ENCODE data around the gene KYAT1.

DNA sequence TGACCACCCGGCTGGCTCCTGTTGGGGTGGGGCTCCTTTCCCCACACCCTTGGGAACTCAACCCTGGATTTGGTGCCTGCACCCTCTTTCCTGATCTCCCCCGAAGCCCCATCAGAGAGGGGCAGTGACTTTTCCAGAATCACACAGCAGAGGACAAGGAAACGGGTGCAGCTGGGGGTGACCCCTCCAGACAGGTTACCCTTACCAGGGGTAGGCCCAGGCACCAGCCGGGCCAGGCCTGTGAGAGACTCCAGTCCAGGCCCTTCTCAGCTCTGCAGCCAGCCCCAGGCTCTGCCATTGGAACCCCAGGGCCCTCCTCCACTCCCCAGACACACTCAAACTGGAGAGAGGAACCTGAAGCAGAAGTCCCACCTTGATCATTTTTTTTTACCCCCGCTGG lies 20.1 kb upstream of the KYAT1 start:
- TF ChIP-seq NR1H2 (CRISPR knock-in tag; IDR thresholded peaks at IDR 0.05): no peak
- TF ChIP-seq, protein P1, sequence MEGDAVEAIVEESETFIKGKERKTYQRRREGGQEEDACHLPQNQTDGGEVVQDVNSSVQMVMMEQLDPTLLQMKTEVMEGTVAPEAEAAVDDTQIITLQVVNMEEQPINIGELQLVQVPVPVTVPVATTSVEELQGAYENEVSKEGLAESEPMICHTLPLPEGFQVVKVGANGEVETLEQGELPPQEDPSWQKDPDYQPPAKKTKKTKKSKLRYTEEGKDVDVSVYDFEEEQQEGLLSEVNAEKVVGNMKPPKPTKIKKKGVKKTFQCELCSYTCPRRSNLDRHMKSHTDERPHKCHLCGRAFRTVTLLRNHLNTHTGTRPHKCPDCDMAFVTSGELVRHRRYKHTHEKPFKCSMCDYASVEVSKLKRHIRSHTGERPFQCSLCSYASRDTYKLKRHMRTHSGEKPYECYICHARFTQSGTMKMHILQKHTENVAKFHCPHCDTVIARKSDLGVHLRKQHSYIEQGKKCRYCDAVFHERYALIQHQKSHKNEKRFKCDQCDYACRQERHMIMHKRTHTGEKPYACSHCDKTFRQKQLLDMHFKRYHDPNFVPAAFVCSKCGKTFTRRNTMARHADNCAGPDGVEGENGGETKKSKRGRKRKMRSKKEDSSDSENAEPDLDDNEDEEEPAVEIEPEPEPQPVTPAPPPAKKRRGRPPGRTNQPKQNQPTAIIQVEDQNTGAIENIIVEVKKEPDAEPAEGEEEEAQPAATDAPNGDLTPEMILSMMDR (IDR thresholded peaks at IDR 0.05): no peak
- TF ChIP-seq, protein P2, sequence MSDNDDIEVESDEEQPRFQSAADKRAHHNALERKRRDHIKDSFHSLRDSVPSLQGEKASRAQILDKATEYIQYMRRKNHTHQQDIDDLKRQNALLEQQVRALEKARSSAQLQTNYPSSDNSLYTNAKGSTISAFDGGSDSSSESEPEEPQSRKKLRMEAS (CRISPR knock-in tag; IDR thresholded peaks at IDR 0.05): no peak
- TF ChIP-seq, protein P3, sequence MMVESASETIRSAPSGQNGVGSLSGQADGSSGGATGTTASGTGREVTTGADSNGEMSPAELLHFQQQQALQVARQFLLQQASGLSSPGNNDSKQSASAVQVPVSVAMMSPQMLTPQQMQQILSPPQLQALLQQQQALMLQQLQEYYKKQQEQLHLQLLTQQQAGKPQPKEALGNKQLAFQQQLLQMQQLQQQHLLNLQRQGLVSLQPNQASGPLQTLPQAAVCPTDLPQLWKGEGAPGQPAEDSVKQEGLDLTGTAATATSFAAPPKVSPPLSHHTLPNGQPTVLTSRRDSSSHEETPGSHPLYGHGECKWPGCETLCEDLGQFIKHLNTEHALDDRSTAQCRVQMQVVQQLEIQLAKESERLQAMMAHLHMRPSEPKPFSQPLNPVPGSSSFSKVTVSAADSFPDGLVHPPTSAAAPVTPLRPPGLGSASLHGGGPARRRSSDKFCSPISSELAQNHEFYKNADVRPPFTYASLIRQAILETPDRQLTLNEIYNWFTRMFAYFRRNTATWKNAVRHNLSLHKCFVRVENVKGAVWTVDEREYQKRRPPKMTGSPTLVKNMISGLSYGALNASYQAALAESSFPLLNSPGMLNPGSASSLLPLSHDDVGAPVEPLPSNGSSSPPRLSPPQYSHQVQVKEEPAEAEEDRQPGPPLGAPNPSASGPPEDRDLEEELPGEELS (CRISPR knock-in tag; IDR thresholded peaks at IDR 0.05): no peak
- TF ChIP-seq, protein P4, sequence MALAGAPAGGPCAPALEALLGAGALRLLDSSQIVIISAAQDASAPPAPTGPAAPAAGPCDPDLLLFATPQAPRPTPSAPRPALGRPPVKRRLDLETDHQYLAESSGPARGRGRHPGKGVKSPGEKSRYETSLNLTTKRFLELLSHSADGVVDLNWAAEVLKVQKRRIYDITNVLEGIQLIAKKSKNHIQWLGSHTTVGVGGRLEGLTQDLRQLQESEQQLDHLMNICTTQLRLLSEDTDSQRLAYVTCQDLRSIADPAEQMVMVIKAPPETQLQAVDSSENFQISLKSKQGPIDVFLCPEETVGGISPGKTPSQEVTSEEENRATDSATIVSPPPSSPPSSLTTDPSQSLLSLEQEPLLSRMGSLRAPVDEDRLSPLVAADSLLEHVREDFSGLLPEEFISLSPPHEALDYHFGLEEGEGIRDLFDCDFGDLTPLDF (CRISPR knock-in tag; IDR thresholded peaks at IDR 0.05): no peak
- TF ChIP-seq IRF2 (CRISPR knock-in tag; IDR thresholded peaks at IDR 0.05; ENCODE audit: borderline replicate concordance, low read depth): no peak
- TF ChIP-seq, protein P5, sequence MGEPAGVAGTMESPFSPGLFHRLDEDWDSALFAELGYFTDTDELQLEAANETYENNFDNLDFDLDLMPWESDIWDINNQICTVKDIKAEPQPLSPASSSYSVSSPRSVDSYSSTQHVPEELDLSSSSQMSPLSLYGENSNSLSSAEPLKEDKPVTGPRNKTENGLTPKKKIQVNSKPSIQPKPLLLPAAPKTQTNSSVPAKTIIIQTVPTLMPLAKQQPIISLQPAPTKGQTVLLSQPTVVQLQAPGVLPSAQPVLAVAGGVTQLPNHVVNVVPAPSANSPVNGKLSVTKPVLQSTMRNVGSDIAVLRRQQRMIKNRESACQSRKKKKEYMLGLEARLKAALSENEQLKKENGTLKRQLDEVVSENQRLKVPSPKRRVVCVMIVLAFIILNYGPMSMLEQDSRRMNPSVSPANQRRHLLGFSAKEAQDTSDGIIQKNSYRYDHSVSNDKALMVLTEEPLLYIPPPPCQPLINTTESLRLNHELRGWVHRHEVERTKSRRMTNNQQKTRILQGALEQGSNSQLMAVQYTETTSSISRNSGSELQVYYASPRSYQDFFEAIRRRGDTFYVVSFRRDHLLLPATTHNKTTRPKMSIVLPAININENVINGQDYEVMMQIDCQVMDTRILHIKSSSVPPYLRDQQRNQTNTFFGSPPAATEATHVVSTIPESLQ (CRISPR knock-in tag; IDR thresholded peaks at IDR 0.05): no peak
- no peak for TF ChIP-seq FOXK1 (CRISPR knock-in tag; IDR thresholded peaks at IDR 0.05)
- TF ChIP-seq, protein P6, sequence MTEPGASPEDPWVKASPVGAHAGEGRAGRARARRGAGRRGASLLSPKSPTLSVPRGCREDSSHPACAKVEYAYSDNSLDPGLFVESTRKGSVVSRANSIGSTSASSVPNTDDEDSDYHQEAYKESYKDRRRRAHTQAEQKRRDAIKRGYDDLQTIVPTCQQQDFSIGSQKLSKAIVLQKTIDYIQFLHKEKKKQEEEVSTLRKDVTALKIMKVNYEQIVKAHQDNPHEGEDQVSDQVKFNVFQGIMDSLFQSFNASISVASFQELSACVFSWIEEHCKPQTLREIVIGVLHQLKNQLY (CRISPR knock-in tag; IDR thresholded peaks at IDR 0.05): no peak
- no peak for TF ChIP-seq CREM (CRISPR knock-in tag; IDR thresholded peaks at IDR 0.05)
